ENCODE data around the gene COL23A1. TPM values are rescaled to one million over a fixed set of nuclear protein-coding genes. Genes with fewer than 3 reads are reported as not detected.

The COL23A1 gene
- total RNA-seq, 1 experiment from 2014 or later: 0.18 TPM

DNA sequence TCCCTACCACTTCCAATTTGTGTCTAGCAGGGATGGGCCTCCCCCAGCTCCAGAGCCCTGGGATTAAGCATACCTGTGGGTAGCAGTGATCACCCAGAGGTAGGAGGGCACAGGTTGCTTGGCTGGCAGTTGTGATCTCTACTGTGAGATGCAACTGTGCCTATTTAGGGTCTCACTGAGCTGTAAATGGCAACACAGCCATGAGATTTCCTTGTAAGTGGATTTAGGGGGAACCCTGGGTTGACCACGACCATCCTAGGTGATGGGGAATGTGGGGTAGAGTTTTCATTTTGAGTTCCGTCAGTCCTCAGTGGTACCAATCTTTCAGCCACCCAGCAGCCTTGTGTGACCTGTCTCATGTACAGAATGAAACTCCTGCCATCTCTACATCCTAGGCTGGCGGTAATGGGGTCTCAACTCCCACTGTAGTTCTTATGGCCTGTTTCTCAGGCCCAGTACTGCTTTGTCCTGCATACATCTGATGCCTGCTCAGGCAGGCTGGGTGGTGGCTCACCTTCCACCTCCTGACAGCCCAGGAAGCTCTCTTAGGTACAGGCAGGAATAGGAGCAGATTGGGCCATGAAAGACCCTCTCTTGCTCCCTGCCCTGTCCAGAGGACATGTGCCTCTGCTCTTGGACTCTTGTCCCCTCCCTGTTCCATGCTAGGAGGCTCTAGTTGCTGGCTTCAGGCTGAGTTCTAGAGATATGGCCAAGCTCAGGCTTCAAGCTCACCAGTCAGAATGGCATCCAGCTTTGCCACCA is 377.8 kb downstream of the COL23A1 start:
- no peak for DNase-seq
- Histone ChIP-seq H3K36me3 (ENCODE audit: control insufficient read depth, insufficient read depth, low read length) (peaks cover 14% of the 10 kb centered on the region), H3K9me3 (no peaks in the 10 kb centered on the region), H3K4me3 (ENCODE audit: low read depth, low read length) (no peak overlapping the region), H3K4me1 (no peaks in the 10 kb centered on the region), H3K27me3 (replicated peaks; ENCODE audit: control insufficient read depth, insufficient read depth, low read length) (no peaks in the 10 kb centered on the region)
- ChIA-PET CTCF (no interaction called here), POLR2A (interaction anchor here (1.0 kb wide), 1 partner anchor 8 kb away, joined by 3 read pairs; the partner anchor contains the start of gene HNRNPAB)
- BruUV-seq (replicated peaks): no TSS peak
- intact Hi-C loops (cut with micrococcal nuclease; ENCODE audit: unreplicated experiment): no loop called here
- Mint-ChIP-seq H3K9me3 (ENCODE audit: unreplicated experiment) (no peaks in the 10 kb centered on the region), H3K36me3 (ENCODE audit: insufficient read depth, unreplicated experiment) (peaks cover 98% of the 10 kb centered on the region), H3K27ac (ENCODE audit: unreplicated experiment) (peak overlapping the region; percentile 18), H3K4me1 (ENCODE audit: low read depth, unreplicated experiment) (peaks cover 7% of the 10 kb centered on the region), H3K4me3 (ENCODE audit: unreplicated experiment) (no peak overlapping the region), H3K27me3 (ENCODE audit: insufficient read depth, unreplicated experiment) (no peaks in the 10 kb centered on the region)
- TF ChIP-seq, protein P1, sequence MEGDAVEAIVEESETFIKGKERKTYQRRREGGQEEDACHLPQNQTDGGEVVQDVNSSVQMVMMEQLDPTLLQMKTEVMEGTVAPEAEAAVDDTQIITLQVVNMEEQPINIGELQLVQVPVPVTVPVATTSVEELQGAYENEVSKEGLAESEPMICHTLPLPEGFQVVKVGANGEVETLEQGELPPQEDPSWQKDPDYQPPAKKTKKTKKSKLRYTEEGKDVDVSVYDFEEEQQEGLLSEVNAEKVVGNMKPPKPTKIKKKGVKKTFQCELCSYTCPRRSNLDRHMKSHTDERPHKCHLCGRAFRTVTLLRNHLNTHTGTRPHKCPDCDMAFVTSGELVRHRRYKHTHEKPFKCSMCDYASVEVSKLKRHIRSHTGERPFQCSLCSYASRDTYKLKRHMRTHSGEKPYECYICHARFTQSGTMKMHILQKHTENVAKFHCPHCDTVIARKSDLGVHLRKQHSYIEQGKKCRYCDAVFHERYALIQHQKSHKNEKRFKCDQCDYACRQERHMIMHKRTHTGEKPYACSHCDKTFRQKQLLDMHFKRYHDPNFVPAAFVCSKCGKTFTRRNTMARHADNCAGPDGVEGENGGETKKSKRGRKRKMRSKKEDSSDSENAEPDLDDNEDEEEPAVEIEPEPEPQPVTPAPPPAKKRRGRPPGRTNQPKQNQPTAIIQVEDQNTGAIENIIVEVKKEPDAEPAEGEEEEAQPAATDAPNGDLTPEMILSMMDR (IDR thresholded peaks at IDR 0.05; ENCODE audit: insufficient read depth in 1 of 2, low read depth in 1 of 2, low read length in 1 of 2, severe bottlenecking in 1 of 2, unreplicated experiment in 1 of 2): no peak

DNA sequence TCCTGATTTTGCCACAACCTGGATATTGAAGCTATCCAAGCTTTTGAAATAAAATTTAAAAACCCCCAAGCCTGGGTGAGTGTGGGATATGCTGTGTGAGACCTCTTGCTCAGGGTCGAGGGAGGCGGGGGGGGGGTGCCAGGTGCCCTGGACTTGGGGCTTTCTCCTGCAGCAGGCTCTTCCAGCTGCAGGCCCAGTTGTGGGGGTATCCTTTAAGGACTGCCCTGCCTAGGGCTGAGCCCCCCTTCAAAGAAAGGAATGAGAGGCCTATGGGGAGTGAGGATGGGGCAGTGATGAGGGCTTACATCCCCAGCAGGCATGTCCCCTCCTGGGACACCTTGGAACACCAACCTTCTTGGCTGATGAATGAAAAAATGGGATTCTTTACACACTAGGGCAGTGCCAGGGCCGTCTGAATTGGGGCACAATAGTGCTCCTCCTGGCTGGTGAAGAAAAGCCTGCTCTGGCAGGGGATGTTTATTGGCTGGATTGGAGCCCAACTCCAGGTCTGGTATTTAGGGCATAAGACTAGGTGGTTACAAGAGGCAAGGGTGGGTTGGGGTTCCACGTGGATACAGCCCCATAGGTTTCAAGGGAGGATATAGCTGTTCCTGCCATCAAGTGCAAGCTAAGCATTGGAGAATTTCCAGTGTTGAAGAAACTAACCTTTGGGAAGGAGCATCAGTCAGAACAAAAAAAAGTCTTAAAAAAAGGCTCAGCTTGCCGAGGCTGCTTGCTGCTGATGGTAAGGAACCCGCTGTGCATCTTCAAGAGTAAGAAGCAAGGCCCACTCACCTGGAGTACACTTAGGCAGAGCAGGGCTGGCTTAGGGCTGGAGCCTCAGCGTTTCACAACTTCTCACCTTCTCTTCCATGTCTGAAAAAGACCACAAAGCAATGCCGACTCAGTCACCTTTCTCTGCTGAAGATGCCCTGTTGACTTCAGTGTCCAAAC is 378.8 kb downstream of the COL23A1 start:
- ChIA-PET CTCF (no interaction called here), POLR2A (no interaction called here)
- H3K4me1 Mint-ChIP-seq (ENCODE audit: low read depth, unreplicated experiment): peaks cover 11% of the 10 kb centered on the region
- Histone ChIP-seq H3K36me3 (ENCODE audit: control insufficient read depth, insufficient read depth, low read length) (peaks cover 21% of the 10 kb centered on the region), H3K4me1 (peaks cover 6% of the 10 kb centered on the region; the same call in 1 of the 2 replicates), H3K9me3 (no peaks in the 10 kb centered on the region), H3K27me3 (replicated peaks; ENCODE audit: control insufficient read depth, insufficient read depth, low read length) (no peaks in the 10 kb centered on the region), H3K4me3 (ENCODE audit: low read depth, low read length) (no peak overlapping the region)
- TF ChIP-seq, protein P1 (IDR thresholded peaks at IDR 0.05; ENCODE audit: insufficient read depth in 1 of 2, low read depth in 1 of 2, low read length in 1 of 2, severe bottlenecking in 1 of 2, unreplicated experiment in 1 of 2): no peak
- BruUV-seq (replicated peaks): no TSS peak
- H3K36me3 Mint-ChIP-seq (ENCODE audit: insufficient read depth, unreplicated experiment): peaks cover 98% of the 10 kb centered on the region
- no peak overlapping the region for H3K4me3 Mint-ChIP-seq (ENCODE audit: unreplicated experiment)
- H3K9me3 Mint-ChIP-seq (ENCODE audit: unreplicated experiment): no peaks in the 10 kb centered on the region
- H3K27me3 Mint-ChIP-seq (ENCODE audit: insufficient read depth, unreplicated experiment): no peaks in the 10 kb centered on the region
- intact Hi-C loops (cut with micrococcal nuclease; ENCODE audit: unreplicated experiment): no loop called here
- no peak for DNase-seq
- peak overlapping the region; percentile 58 for H3K27ac Mint-ChIP-seq (ENCODE audit: unreplicated experiment)

DNA sequence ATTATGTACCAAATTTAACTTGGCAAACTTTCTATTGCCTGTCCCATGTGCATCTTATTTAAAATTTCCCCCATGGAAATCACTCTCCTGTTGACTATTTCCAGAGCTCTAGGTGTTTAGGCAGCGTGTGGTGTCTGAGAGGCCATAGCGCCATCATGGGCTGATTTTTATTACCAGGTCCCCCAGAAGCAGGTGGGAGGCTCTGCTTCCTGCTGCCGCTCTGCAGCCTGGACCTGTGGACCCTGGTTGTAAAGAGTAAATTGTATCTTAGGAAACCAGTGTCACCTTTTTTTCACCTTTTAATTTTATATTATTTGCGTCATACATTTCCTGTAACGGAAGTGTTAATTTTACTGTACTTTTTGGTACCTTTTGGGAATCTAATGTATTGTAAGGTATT is 379.5 kb downstream of the COL23A1 start:
- Histone ChIP-seq H3K36me3 (ENCODE audit: control insufficient read depth, insufficient read depth, low read length) (peaks cover 22% of the 10 kb centered on the region), H3K4me3 (ENCODE audit: low read depth, low read length) (no peak overlapping the region), H3K4me1 (peaks cover 9% of the 10 kb centered on the region; the same call in 1 of the 2 replicates), H3K9me3 (no peaks in the 10 kb centered on the region), H3K27me3 (replicated peaks; ENCODE audit: control insufficient read depth, insufficient read depth, low read length) (no peaks in the 10 kb centered on the region)
- TF ChIP-seq, protein P1 (IDR thresholded peaks at IDR 0.05; ENCODE audit: insufficient read depth in 1 of 2, low read depth in 1 of 2, low read length in 1 of 2, severe bottlenecking in 1 of 2, unreplicated experiment in 1 of 2): no peak
- ChIA-PET CTCF (no interaction called here), POLR2A (no interaction called here)
- peak overlapping the region; percentile 58 for H3K27ac Mint-ChIP-seq (ENCODE audit: unreplicated experiment)
- H3K4me3 Mint-ChIP-seq (ENCODE audit: unreplicated experiment): no peak overlapping the region
- DNase-seq: no peak
- BruUV-seq (replicated peaks): TSS peak; percentile 8
- H3K27me3 Mint-ChIP-seq (ENCODE audit: insufficient read depth, unreplicated experiment): no peaks in the 10 kb centered on the region
- H3K4me1 Mint-ChIP-seq (ENCODE audit: low read depth, unreplicated experiment): peaks cover 18% of the 10 kb centered on the region
- H3K36me3 Mint-ChIP-seq (ENCODE audit: insufficient read depth, unreplicated experiment): peaks cover 98% of the 10 kb centered on the region
- H3K9me3 Mint-ChIP-seq (ENCODE audit: unreplicated experiment): no peaks in the 10 kb centered on the region
- intact Hi-C loops (cut with micrococcal nuclease; ENCODE audit: unreplicated experiment): no loop called here

Data from Caco-2 (cell line).